HuH-7.5 (cell line): ENCODE measurements around the gene LMF2.

Experiments
- DNase-seq: peaks from one replicate; pipeline ENCODE4 v3.0.0; 2011; ENCODE audit warnings: low spot score

LMF2 gene

DNA sequence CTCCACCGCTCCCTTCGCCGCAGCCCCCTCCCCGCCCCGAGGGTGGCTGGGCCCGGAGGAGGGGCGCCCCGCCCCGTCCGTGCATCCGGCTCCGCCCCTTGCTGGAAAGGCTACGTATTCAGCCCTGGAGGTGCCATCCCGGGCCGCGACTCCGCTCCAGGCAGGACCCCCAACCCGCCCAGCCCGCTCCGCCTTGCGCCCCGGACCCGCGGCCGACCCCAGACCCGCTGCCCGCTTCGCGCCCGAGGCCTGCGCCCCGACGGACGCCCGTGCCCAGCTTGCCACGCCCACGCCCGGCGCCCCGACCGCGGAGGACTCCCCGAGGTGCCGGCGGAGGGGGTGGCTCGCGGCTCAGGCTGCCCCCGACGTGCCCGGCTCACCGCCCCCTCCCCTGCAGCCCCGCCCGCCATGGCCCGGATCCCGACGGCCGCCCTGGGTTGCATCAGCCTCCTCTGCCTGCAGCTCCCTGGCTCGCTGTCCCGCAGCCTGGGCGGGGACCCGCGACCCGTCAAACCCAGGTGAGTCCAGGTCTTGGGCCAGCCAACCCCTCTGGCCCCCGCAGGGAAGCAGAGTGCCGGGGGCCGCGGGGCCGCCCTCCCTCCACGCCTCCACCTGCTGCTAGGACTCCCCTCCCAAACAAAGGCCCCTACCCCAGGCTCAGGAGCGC is 25.9 kb downstream of the LMF2 start, which contains the start of gene ADM2:
Gene ADM2 (plus strand): TSS at position 104 of the 667 bp plus-strand sequence. CDS start 305 bp downstream, at position 409.
- DNase-seq, result peak; percentile 94

GRCh38 chr22:50481045-50481439 is 26.5 kb downstream of the LMF2 start:
- no peak for DNase-seq

DNA sequence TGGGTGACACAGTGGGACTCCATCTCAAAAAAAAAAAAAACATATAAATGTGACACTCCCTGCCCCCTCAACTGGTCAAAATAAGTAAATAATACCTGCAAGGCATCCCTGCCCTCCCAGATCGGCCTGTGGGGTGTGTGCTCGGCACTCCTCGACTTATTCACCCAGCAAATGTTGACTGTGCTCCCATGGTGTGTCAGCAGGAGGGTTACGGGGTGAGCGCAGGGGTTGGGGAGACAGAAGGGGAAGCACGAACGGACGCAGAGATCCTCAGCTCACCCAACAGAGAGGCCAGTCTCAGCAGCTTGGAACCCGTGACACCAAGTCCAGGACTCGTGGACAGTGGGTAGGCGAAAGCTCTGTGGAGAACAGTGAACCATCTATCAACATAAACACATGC is 27.8 kb downstream of the LMF2 start:
- DNase-seq, result no peak

GRCh38 chr22:50477923-50478322 is 29.6 kb downstream of the LMF2 start:
- DNase-seq, result no peak

DNA sequence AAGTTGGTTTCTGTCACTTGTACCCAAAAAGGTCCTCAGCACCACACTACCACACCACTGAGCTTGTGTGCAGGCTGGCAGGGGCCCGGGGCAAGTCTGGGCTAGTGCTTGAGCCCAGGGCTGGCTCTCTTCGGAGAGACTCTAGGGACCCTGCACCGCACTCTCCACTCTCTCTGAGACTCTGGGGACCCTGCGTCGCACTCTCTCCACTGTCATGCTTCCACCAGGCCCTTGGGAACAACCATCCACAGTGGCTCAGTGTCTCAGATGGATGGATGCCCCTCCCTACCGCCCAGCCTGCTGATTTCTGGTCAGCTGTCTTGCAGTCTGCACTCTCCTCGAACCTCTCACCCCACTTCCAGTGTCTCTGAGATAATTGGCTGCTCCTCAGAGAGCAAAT is 30.6 kb downstream of the LMF2 start:
- no peak for DNase-seq

- no peak for DNase-seq
Measured at GRCh38 chr22:50475652-50476002, 31.9 kb downstream of the LMF2 start.

- peak; percentile 100 for DNase-seq
Measured at GRCh38 chr22:50474710-50475651, 32.5 kb downstream of the LMF2 start, which contains the start of gene SBF1. Gene SBF1, minus strand, starts transcription at chr22:50475035. Its CDS starts 195 bp downstream, at chr22:50474840.

- DNase-seq, result peak; percentile 81
Measured at GRCh38 chr22:50473855-50474671, 33.4 kb downstream of the LMF2 start.

DNA sequence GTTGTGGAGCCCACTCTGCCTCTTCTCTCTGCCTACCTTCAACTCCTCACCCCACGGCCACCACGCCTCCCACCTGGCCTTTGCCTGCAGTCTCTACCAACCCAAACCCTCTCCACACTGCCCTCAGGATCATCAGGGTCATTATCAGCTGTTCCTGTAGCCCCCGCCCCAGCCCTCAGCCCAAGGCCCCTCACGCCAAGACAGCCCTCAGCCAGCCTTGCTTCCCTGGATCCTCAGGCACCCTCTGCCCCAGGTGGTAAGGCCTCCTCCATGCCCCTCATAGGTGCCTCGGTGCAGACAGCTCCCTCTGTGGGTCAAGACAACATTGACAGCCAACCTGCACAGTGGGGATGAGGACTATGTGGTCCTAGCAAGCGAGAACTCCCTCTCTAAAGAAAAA is 34.4 kb downstream of the LMF2 start:
- peak; percentile 89 for DNase-seq

GRCh38 chr22:50471962-50472361 is 35.5 kb downstream of the LMF2 start:
- no peak for DNase-seq

GRCh38 chr22:50471197-50471847 is 36.2 kb downstream of the LMF2 start:
- no peak for DNase-seq

GRCh38 chr22:50470491-50470890 is 37.0 kb downstream of the LMF2 start:
- no peak for DNase-seq

DNA sequence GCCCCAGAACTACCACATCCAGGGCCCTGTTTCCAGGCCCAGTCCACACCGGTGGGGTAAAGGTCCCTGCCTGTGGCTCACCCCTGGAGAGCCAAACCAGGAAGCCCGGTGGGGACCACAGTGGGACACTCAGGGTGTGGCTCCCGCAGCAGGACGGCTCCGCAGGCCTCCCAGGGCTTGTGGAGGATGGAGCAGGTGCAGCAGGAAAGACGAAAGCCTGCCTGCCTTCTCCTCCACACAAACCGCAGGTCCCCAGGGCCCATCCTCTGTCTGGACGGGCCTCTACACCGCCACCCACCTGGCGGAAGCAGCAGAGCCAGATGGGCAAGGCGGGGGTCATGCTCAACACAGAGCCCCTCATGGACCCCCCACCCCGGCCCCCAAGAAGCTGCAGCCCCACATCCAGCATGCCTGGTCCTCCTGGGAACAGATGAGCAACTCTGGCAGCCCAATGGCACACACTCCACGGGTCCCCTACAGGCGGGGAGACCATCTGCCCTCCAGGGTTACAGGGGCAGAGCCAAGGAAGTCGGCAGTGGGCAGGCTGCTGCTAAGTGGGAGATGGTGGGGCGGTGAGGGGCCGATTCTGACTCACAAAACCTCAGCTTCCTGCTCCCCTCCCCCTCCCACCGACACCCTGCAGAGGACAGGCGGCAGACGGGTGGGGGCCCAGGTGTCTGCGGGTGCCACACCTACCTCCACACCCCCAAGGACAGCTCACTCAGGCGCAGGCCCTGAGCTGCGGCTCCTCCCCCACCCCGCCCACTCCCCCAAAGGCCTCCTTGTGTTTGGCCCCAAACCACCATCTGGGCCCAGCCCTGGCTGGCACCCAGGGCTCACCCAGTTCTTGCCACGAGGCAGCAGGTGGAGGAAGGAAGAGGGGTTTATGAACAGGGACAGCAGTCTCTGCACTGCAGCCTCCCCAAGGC is 37.9 kb downstream of the LMF2 start:
- DNase-seq, result no peak

GRCh38 chr22:50468626-50469025 is 38.9 kb downstream of the LMF2 start:
- no peak for DNase-seq

DNA sequence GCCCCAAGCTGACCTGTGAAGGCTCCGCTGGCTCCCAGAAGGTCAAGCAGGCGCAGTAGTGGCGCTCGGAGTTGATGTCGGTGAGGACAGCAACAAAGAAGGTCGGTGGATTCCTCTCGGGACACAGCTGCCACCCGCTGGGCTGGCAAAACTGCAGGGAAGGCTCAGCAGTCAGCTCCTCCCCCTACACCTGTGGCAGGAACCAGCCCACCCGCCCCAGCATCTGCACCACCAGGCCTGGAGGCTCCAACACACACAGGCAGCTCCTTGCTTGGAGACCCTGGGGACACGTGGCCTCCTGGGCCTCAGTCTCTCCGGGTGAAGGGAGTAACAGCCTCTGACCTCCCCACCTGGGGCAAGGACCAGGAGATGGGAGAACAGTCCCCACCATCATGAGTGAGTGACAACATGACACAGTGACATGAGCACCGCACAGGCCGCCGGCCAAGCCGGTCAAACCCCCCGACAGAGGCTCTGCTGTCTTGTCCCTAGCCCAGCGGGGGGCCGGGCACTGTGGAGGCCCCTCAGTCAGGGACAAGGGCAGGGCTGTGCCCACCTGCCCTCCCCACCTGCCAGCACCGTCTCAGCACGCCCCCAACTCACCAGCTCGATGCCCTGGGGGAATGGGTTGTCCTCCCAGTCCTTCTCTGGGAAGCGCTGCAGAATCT is 39.6 kb downstream of the LMF2 start:
- no peak for DNase-seq

- DNase-seq, result no peak
Measured at GRCh38 chr22:50467341-50467740, 40.2 kb downstream of the LMF2 start.

- DNase-seq, result no peak
Measured at GRCh38 chr22:50465066-50465930, 42.2 kb downstream of the LMF2 start.

DNA sequence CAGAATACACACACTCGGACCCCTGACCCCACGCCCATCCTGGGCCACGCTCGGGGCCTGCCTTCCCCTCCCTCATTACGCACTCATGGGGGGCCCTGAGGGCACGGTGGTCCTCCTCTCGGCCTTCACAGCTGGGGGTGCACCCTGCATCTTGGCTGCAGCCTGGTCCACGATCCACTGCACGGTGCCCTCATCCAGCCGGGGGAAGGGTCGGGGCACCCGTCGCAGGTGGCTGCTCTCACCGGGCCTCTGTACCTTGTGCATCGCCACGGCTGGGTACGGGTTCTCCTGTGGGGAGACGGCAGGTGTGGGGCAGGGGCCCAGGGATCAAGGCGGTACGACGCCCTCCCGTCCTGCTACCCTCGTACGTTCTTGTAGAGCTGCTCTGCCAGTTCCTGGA is 43.1 kb downstream of the LMF2 start:
- no peak for DNase-seq
